ENCODE data around the gene PIK3C3.

DNA sequence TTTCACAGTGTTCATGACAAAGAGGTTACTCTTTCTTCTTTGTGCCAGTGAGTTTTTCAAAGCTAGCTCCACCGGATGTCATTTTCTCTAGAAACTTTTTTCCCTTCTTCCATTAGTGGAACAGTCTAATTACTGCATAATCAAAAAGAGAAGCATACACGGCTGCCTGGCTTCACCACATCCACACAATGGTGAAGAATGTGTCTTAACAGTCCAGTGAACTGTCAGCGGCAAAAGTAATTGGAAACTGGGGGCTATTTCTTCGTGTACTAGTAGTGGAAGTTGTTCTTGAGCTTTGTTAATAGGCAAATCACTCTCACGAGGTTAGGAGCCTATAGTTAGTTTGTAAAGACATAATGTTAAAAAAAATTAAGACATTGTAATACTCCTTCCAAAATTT is 32.9 kb upstream of the PIK3C3 start:
- TF ChIP-seq, protein P1, sequence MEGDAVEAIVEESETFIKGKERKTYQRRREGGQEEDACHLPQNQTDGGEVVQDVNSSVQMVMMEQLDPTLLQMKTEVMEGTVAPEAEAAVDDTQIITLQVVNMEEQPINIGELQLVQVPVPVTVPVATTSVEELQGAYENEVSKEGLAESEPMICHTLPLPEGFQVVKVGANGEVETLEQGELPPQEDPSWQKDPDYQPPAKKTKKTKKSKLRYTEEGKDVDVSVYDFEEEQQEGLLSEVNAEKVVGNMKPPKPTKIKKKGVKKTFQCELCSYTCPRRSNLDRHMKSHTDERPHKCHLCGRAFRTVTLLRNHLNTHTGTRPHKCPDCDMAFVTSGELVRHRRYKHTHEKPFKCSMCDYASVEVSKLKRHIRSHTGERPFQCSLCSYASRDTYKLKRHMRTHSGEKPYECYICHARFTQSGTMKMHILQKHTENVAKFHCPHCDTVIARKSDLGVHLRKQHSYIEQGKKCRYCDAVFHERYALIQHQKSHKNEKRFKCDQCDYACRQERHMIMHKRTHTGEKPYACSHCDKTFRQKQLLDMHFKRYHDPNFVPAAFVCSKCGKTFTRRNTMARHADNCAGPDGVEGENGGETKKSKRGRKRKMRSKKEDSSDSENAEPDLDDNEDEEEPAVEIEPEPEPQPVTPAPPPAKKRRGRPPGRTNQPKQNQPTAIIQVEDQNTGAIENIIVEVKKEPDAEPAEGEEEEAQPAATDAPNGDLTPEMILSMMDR (conservative IDR thresholded peaks at IDR 0.05): no peak
- no peak for TF ChIP-seq ZFX (IDR thresholded peaks at IDR 0.05)
